Measurements from ENCODE around the gene LSS.
A peak's percentile ranks its signal among the peaks of the same experiment; 100 is the strongest.

Gene LSS

GRCh38 chr21:46157396-46157986 lies 71.1 kb downstream of the LSS start:
- Histone ChIP-seq H3K36me3 (ENCODE audit: control insufficient read depth, insufficient read depth, low read length) (peaks cover 8% of the 10 kb centered on the region; the same call in 1 of the 2 replicates), H3K27ac (ENCODE audit: low read length) (no peak overlapping the region), H3K4me1 (ENCODE audit: control insufficient read depth, insufficient read depth, low read length) (peaks cover 6% of the 10 kb centered on the region), H3K4me3 (ENCODE audit: low read length) (no peak overlapping the region), H3K27me3 (ENCODE audit: control insufficient read depth, insufficient read depth, low read length) (no peaks in the 10 kb centered on the region), H3K9me3 (ENCODE audit: control insufficient read depth, insufficient read depth, low read length) (no peaks in the 10 kb centered on the region)
- no CpG with 5 or more reads among the region's 12 CpGs for WGBS (ENCODE audit: insufficient coverage, insufficient read length)
- no peak for DNase-seq (ENCODE audit: low read depth, low spot score)

GRCh38 chr21:46156678-46157077 lies 71.9 kb downstream of the LSS start:
- Histone ChIP-seq H3K36me3 (ENCODE audit: control insufficient read depth, insufficient read depth, low read length) (peaks cover 5% of the 10 kb centered on the region; the same call in 1 of the 2 replicates), H3K27me3 (ENCODE audit: control insufficient read depth, insufficient read depth, low read length) (no peaks in the 10 kb centered on the region), H3K9me3 (ENCODE audit: control insufficient read depth, insufficient read depth, low read length) (no peaks in the 10 kb centered on the region), H3K27ac (ENCODE audit: low read length) (no peak overlapping the region), H3K4me3 (ENCODE audit: low read length) (no peak overlapping the region), H3K4me1 (ENCODE audit: control insufficient read depth, insufficient read depth, low read length) (peaks cover 6% of the 10 kb centered on the region)
- WGBS (ENCODE audit: insufficient coverage, insufficient read length): no CpG with 5 or more reads among the region's 10 CpGs
- no peak for DNase-seq (ENCODE audit: low read depth, low spot score)

GRCh38 chr21:46156378-46156645 lies 72.3 kb downstream of the LSS start:
- WGBS (ENCODE audit: insufficient coverage, insufficient read length): no CpG with 5 or more reads among the region's 7 CpGs
- Histone ChIP-seq H3K9me3 (ENCODE audit: control insufficient read depth, insufficient read depth, low read length) (no peaks in the 10 kb centered on the region), H3K27me3 (ENCODE audit: control insufficient read depth, insufficient read depth, low read length) (no peaks in the 10 kb centered on the region), H3K27ac (ENCODE audit: low read length) (no peak overlapping the region), H3K4me3 (ENCODE audit: low read length) (no peak overlapping the region), H3K36me3 (ENCODE audit: control insufficient read depth, insufficient read depth, low read length) (peaks cover 5% of the 10 kb centered on the region; the same call in 1 of the 2 replicates), H3K4me1 (ENCODE audit: control insufficient read depth, insufficient read depth, low read length) (peaks cover 6% of the 10 kb centered on the region)
- DNase-seq (ENCODE audit: low read depth, low spot score): no peak

GRCh38 chr21:46155514-46156377 lies 72.8 kb downstream of the LSS start, which contains the start of gene FTCD:
FTCD (minus strand) TSS chr21:46155579; CDS start chr21:46155523, 56 bp downstream.
- Histone ChIP-seq H3K27me3 (ENCODE audit: control insufficient read depth, insufficient read depth, low read length) (no peaks in the 10 kb centered on the region), H3K4me3 (ENCODE audit: low read length) (no peak within 1 kb of the TSS), H3K9me3 (ENCODE audit: control insufficient read depth, insufficient read depth, low read length) (no peaks in the 10 kb centered on the region), H3K36me3 (ENCODE audit: control insufficient read depth, insufficient read depth, low read length) (no peaks in the 10 kb centered on the region; the same call in 1 of the 2 replicates), H3K27ac (ENCODE audit: low read length) (no peak within 1 kb of the TSS), H3K4me1 (ENCODE audit: control insufficient read depth, insufficient read depth, low read length) (peaks cover 6% of the 10 kb centered on the region)
- WGBS (ENCODE audit: insufficient coverage, insufficient read length): no CpG with 5 or more reads among the region's 34 CpGs
- no peak for DNase-seq (ENCODE audit: low read depth, low spot score)

GRCh38 chr21:46154955-46155513 lies 73.5 kb downstream of the LSS start:
- Histone ChIP-seq H3K4me3 (ENCODE audit: low read length) (no peak overlapping the region), H3K36me3 (ENCODE audit: control insufficient read depth, insufficient read depth, low read length) (no peaks in the 10 kb centered on the region), H3K9me3 (ENCODE audit: control insufficient read depth, insufficient read depth, low read length) (no peaks in the 10 kb centered on the region), H3K27me3 (ENCODE audit: control insufficient read depth, insufficient read depth, low read length) (no peaks in the 10 kb centered on the region), H3K27ac (ENCODE audit: low read length) (no peak overlapping the region), H3K4me1 (ENCODE audit: control insufficient read depth, insufficient read depth, low read length) (peaks cover 6% of the 10 kb centered on the region)
- no CpG with 5 or more reads among the region's 16 CpGs for WGBS (ENCODE audit: insufficient coverage, insufficient read length)
- no peak for DNase-seq (ENCODE audit: low read depth, low spot score)

GRCh38 chr21:46154155-46154954 lies 74.2 kb downstream of the LSS start:
- no peak overlapping the region for H3K4me3 ChIP-seq (ENCODE audit: low read length)
- no peaks in the 10 kb centered on the region for H3K9me3 ChIP-seq (ENCODE audit: control insufficient read depth, insufficient read depth, low read length)
- DNase-seq (ENCODE audit: low read depth, low spot score): no peak
- H3K27ac ChIP-seq (ENCODE audit: low read length): no peak overlapping the region
- H3K27me3 ChIP-seq (ENCODE audit: control insufficient read depth, insufficient read depth, low read length): no peaks in the 10 kb centered on the region
- peaks cover 6% of the 10 kb centered on the region for H3K4me1 ChIP-seq (ENCODE audit: control insufficient read depth, insufficient read depth, low read length)
- H3K36me3 ChIP-seq (ENCODE audit: control insufficient read depth, insufficient read depth, low read length): no peaks in the 10 kb centered on the region
- no CpG with 5 or more reads among the region's 39 CpGs for WGBS (ENCODE audit: insufficient coverage, insufficient read length)

DNA sequence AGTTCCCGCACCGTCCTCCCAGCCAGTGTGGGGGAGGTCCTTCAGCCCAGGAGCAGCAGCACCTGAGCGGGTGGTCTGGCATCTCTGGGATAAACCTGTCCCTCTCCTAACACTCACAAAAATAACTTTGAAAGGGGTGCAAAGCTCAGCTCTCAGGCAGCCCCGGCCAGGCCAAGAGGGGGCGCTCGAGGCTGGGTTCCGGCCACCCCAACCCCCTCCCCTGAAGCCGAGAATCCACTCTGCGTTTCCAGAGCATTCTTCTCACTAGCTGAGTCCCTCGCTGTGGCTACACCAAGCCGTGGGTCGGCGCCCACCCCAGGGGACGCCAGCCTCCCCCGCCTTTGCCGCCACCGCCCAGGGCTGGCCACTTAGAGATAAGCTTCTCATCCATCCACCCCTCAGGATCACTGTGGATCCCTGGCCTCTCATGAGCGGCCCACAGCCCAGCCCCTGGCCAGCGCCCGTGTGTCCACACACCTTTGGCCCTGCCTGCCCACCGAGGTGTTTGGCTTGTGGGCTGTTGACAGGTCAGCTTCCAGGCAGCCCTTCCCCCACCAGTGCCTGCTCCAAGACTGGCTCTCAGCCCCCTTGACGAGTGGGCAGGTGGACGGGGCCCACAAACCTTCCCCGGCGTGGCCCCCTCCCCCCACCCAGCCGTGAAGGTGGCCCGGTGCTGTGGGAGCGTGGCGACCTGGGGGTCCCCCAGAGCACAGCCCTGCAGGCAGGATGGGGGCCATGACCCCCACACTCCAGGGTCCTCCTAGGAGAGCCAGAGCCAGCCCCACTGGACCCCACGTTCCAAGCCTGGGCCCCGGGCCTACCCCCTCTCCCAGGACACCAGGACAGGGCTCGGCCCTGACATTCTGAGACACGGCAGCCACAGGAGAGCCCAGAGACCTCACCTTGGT lies 75.1 kb downstream of the LSS start:
- peaks cover 6% of the 10 kb centered on the region for H3K4me1 ChIP-seq (ENCODE audit: control insufficient read depth, insufficient read depth, low read length)
- H3K27ac ChIP-seq (ENCODE audit: low read length): no peak overlapping the region
- H3K9me3 ChIP-seq (ENCODE audit: control insufficient read depth, insufficient read depth, low read length): no peaks in the 10 kb centered on the region
- no peak overlapping the region for H3K4me3 ChIP-seq (ENCODE audit: low read length)
- WGBS (ENCODE audit: insufficient coverage, insufficient read length): no CpG with 5 or more reads among the region's 33 CpGs
- DNase-seq (ENCODE audit: low read depth, low spot score): peak; percentile 41
- no peaks in the 10 kb centered on the region for H3K36me3 ChIP-seq (ENCODE audit: control insufficient read depth, insufficient read depth, low read length)
- no peaks in the 10 kb centered on the region for H3K27me3 ChIP-seq (ENCODE audit: control insufficient read depth, insufficient read depth, low read length)

GRCh38 chr21:46152927-46153246 lies 75.7 kb downstream of the LSS start:
- WGBS (ENCODE audit: insufficient coverage, insufficient read length): no CpG with 5 or more reads among the region's 18 CpGs
- no peak overlapping the region for H3K27ac ChIP-seq (ENCODE audit: low read length)
- no peaks in the 10 kb centered on the region for H3K9me3 ChIP-seq (ENCODE audit: control insufficient read depth, insufficient read depth, low read length)
- no peak overlapping the region for H3K4me3 ChIP-seq (ENCODE audit: low read length)
- DNase-seq (ENCODE audit: low read depth, low spot score): no peak
- H3K36me3 ChIP-seq (ENCODE audit: control insufficient read depth, insufficient read depth, low read length): no peaks in the 10 kb centered on the region
- H3K4me1 ChIP-seq (ENCODE audit: control insufficient read depth, insufficient read depth, low read length): peaks cover 6% of the 10 kb centered on the region
- H3K27me3 ChIP-seq (ENCODE audit: control insufficient read depth, insufficient read depth, low read length): no peaks in the 10 kb centered on the region

- Histone ChIP-seq H3K4me1 (ENCODE audit: control insufficient read depth, insufficient read depth, low read length) (peaks cover 6% of the 10 kb centered on the region), H3K27me3 (ENCODE audit: control insufficient read depth, insufficient read depth, low read length) (no peaks in the 10 kb centered on the region), H3K9me3 (ENCODE audit: control insufficient read depth, insufficient read depth, low read length) (no peaks in the 10 kb centered on the region), H3K36me3 (ENCODE audit: control insufficient read depth, insufficient read depth, low read length) (no peaks in the 10 kb centered on the region), H3K4me3 (ENCODE audit: low read length) (no peak overlapping the region), H3K27ac (ENCODE audit: low read length) (no peak overlapping the region)
- DNase-seq (ENCODE audit: low read depth, low spot score): no peak
- no CpG with 5 or more reads among the region's 45 CpGs for WGBS (ENCODE audit: insufficient coverage, insufficient read length)
These were observed 76.3 kb downstream of the LSS start for GRCh38 chr21:46151989-46152926.

Data from iPS DF 6.9 (cell line).